Activated T-cell treated with anti-CD3 and anti-CD28 coated beads for 48 hours (primary cell): Measurements from ENCODE around the gene ADAMTS16.

Experiments
- DNase-seq: peaks from one replicate; pipeline ENCODE4 v3.0.0-alpha.2; 2020; ENCODE audit warnings: low read depth

Gene ADAMTS16

DNA sequence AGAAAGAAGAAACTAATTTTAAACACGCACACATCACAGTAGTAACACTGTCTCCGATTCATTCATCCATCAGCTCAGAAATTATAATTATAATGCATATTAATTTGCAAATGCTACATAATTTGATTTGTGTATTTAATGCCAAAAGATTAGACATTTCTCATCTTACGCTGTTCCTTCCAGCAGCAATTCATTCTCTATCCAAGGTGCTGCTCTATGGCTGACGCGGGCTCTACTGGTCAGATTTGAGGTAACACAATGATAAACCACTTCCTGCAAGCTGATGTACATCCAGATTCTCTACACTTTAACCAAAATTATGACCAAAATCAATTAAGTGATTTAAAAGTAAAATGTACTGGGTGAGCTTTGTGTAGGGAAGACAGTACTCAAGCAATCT is 204.5 kb downstream of the ADAMTS16 start:
- DNase-seq = no peak

DNA sequence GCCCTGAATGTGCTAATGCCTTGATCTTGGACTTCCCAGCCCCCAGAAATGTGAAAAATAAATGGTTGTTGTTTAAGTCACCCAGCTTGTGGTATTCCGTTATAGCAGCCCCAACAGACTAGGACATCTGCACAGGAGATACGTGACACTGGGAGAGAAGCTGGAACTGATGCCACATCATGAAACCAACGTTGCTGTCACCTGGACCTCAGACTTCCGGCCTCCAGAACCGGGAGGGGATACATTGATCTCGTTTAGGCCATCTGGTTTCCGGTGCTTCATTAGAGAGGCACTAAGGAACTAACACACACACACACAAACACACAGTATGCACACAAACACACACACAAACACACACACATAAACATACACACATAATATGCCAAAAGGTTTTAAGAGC is 207.3 kb downstream of the ADAMTS16 start:
- DNase-seq = no peak

DNA sequence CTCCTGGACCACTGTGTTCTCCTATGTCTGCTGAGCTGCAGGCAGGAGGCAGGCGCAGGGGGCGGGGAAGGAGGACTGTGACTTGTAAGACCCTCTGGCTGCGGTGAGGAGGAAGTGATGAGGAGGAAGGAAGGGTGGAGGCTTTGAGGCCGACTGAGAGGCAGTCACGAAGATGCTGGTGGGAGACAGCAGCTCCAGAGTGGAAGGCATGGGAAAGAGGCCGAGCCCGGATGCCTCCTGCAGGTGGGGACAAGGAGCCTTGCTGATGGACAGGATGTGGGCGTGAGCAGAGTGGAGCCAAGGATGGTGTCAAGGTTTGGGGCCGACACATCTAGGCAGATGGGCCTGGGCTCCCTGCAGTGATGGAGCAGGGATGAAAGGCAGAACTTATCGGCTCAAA is 208.0 kb downstream of the ADAMTS16 start:
- no peak for DNase-seq

DNA sequence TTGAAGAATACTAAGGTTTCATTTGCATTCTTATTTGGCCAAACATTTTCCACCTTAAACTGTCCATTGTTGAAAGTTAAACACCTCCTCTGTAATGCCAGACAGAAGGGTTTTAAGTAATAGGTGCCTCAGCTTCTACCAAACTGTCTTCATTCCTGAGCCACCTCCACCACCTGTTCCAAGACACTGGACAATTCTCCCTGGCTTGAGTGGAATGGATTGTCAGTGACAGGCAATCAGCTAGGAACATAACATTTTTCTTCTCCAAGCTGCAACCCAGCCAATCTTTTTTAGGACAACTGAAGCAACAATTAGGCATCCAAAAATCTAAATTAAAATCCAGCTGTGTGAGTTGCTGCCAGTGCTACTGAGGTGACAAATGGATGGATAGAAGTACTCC is 208.4 kb downstream of the ADAMTS16 start:
- DNase-seq = no peak

DNA sequence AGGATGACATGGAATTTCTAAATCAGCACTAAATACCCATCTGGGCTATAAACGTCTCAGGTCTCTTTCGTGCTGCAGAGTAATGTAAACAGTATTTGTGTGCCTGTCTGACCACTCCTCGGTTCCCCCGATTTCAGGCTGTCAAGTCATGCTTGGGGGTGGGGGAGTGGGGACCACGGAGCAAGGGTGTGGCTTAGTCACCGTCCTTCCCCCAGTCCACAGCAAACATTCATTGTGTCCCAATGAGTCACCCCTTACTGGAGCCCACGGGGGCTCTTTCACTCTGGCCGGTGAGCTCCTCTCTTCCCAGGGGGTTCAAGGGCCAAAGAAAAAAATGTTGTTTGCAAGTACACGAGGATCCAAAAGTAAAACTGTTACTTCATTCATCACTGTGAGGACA is 210.0 kb downstream of the ADAMTS16 start:
- no peak for DNase-seq

DNA sequence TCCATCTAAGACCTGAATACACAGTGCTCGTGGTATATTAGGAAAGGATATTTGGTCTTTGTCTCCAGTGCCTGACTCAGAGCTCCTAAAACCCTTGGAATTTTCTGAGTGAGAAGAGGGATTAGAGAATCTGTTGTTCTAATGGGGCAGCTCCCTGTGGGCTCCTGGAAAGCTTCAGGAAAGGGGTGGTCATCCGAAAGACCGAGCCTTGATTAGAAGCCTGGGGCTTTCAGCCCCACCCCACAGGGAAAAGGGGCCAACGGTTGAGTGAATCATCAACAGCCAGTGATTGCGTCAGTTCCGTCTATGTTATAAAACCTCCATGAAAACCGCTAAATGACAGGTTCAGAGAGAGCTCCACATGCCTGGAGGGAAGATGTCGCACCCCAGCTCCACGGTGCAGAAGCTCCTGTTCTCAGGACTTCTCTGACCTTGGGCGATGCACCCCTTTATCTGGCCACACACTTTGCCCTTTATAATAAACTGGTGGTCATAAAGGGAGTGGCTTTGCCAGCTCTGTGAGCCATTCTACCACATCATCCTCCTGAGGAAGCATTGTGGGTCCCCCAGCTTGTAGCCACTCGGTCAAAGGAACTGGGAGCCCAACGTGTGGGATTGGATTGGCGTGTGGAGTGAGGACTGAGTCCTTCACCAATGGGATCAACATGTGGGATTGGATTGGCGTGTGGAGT is 211.3 kb downstream of the ADAMTS16 start:
- no peak for DNase-seq

DNA sequence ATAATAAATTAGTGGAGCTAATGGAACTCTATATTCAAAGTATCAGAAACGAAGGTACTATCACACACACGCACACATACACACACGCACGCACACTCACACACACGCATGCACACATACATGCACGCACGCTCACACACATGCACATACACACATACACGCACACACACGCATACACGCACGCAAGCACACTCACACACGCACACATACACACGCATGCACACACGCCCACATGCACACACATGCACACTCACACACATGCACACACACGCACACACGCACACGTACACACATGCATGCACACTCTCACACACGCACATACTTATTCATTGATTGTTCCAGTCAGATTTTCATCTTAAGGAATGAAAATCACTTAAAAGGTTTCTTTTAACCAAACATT is 212.5 kb downstream of the ADAMTS16 start:
- no peak for DNase-seq

DNA sequence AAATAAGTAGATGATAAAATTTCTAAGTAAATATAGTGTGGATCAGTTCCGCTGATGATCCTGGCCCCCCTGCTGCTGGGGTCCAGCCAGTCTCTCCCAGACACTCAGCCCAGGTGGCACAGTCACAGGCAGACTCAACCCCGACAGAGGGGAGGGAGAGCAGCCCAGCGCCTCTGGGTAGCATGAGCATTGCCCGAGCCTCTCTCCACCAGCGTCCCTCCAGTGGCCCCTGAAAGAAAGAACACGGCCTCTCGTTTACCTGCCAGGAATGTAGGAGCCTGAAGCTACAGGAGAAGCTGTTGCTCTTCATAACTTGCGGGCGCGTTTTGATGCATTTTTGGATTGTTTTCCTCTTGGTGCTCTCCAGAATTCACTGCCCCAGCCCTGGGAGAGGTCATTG is 213.6 kb downstream of the ADAMTS16 start:
- DNase-seq = no peak

DNA sequence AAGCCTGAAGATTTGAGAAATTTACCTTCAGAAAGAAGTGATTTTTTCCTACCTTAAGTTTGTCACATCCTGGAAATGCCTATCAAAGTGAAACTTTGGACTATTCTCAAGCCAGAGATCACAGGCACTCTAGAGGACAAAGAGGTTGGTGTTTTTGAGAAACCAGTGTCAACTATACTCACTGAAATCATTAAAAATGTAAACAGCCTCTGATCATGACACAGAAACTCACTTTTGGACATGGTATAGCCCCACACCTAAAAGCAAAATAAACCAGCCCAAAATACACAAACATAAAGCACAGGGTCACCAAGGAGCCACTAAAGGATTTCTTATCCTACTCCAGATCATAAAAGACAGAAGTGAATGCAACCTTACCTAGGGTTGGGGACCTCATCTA is 216.6 kb downstream of the ADAMTS16 start:
- DNase-seq = no peak

DNA sequence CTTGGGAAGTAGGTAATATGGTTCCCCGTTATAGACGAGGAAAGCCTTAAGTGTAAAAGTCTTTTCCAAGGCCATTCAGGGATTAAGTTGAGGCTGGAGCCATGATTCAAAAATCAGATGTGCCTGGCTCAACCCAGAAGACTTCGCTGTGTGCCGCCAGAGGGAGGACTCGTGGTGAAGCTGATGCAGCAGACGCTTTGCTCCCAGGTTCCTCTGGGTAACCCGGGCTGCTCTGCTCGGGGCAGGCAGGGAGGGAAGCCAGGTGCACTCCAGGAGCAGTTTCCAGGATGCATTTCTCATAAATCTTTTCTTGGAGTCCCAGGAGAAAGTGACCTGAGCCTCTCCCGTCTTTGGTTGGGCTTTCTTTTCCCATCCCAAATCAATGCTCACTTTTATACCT is 219.5 kb downstream of the ADAMTS16 start:
- DNase-seq = no peak

DNA sequence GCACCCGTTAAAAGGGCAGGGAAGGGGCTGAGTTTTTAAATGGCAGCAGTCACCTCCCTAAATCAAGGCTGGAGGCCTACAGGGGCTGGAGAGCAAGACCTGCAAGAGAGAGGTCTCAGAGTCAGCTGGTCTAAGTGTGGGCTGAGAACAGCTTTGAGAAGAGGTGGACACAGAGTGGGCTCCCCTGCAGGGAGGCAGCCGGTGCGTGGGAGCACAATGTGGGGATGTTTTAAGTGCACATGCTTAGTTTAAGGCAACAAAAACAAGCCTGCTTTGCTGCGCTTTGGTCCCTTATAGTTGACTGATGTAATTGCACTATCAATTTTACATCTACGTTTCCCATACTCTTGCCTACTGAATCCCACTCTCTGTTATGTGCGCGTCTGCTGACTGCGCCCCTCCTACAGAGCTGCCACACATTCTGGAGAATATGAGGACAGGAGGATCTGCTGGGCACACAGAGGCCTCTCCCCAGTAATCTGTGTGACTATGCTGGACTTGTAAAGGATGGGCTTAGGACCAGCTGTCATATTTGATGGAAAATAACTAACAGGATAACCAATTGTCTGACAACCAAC is 220.3 kb downstream of the ADAMTS16 start:
- DNase-seq = no peak

DNA sequence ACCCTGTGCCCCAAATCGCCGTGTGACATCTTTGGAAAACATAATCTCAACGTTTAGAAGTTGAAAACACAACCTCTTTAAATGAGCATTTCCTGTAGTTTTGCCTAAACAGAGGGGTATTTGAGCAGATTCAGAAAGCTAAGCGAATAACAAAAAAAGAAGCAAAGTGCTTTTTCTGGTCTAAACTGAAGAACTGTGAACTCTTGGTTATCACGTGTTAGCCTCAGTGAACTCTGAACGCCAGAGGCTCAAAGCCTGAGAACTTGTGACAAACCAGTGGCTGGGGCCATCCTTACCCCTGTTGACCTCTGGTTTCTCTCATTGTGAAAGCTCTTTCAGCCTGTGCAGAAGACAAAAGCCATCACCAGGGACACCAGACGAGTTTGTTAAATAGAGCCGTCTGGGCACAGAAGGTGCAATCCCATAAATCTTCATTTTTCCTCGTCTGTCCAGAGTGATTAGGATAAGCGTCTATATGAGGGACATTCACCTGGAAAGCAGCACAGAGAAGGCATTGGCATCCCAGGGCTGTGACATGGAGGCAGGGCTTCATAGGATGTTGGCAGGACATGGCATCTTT is 220.9 kb downstream of the ADAMTS16 start:
- no peak for DNase-seq

DNA sequence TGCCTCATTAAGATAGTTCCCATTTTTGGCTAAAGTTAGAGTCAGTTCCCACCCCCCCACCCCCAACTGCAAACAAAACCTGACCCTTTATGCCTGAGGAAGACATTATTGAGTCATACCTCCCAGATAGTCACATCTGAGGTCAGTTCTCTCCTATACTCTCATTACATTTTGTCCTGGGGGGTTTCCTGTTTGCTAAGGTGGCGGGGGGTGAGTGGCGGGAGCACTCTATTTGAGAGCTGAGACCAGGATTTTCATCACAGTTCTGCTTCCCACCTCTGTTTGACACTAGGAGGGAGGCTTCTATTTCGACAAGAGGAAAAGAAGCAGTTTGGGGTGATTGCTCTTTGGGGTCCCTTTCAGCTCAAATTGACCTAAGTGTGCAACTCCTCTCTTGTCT is 222.9 kb downstream of the ADAMTS16 start:
- no peak for DNase-seq

DNA sequence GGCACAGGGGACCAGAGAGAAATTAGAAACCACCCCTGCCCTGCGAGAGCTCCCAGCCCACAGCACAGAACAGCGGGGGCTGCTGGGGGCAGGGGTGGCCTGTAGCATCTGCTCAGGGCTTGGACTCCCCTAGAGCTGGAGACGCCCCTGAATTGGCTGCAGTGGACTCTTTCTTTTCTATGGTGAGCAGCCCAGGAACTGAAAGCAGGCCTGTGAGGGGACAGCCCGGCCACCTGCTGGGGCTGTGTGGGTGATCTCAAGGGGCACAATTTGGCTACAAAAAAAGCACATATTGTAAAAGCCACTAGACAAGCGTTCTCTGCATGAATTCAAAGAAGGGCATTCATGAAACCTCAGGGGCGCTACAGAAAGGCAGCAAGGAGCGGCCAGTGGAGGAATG is 224.8 kb downstream of the ADAMTS16 start:
- no peak for DNase-seq

DNA sequence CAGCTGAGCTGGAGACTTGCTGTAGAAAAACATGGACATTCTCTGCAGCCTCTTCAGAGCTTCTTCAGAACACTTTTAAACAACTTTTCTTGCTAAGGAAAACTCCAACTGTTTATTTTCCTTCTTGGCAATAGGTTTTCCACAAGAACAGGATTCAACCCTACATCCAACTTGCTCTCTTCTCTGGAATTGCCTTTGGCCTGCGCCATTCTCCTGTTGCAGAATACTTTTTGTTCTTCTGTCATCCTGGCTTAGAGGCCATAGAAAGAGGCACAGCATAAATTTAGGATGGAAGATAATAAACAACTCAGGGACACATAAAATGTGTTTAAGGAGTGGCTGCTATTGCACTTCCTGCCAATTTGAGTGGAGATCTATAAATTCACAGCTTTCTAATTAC is 227.6 kb downstream of the ADAMTS16 start:
- no peak for DNase-seq

DNA sequence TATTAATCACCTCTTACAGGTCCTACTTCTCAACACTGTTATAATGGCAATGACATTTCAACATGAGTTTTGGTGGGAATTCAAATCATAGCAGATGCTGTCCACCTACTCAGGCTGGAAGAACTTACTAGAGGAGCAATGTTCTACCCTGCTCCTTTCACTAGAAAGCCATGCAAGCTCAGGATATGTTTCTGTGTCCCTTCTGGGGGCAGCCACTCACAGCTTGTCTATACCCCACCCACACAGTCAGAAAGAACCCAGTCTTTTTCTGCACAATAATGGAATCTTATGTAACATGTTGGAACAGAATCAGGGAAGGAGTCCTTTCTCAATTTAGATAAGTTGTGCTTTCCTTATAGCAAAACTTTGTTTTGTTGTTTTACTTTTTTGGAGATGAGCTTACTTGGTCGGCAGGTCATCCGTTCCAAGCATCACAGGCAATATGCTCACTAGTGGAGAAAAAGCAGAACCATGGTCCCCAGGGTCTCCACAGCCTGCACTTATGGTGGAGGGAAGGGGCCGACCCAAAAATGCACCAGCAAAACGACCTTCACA is 229.0 kb downstream of the ADAMTS16 start:
- no peak for DNase-seq
